ENCODE data around the gene ADRM1.

ADRM1 gene

DNA sequence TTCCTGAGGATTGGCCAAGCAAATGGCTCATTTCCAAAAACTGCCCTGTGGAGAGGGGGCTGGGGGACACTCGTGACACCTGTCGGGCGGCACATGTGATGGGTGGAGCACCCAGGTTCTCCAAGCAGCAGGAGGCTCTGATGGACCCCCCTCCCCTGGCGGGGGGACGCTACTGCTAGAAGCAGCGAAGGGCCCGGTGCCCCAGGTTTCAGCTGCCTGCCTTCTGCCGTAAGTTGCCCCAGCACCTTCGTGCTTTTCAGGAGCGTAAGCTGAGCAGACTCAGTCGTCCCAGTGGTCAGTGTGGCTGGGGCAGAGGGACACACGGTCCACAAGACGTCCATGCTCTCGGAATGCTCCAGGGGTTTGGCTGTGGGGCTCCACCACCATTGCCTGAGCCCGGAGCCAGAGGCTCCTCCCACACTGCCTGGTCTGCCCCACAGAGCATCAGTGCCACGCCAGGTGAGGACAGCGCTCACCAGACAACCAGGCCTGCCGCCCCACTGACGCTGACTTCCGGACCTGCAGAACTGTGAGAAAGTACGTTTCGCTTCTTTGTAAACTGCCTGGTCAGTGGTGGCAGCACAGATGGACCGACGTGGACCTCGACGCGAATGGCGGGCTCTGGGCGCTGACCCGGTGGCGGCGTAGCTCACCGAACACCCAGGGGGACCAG is 4.1 kb upstream of the ADRM1 start:
- DNase-seq: no peak

DNA sequence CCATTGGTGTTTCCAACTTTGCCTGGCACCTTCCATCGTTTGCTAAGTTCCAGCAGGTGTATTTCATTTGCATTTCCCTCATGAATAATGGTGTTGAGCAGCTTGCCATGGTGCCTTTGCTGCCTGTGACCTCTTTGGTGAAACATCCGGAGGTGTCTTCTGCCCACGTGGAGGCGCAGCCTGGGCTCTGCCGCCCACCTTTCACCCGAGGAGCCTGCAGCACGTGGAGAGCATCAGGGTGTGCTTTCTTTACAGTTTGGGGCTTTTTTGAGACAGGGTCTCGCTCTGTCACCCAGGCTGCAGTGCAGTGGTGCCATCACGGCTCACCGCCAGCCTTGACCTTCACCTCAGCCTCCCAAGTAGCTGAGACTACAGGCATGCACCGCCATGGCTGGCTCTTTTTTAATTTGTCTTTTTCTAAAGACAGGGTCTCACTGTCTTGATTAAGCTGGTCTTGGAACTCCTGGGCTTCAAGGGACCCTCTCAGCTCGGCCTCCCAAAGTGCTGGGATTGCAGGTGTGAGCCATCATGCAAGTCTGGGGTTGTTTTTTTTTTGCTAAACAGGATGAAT is 3.0 kb upstream of the ADRM1 start:
- DNase-seq: no peak

DNA sequence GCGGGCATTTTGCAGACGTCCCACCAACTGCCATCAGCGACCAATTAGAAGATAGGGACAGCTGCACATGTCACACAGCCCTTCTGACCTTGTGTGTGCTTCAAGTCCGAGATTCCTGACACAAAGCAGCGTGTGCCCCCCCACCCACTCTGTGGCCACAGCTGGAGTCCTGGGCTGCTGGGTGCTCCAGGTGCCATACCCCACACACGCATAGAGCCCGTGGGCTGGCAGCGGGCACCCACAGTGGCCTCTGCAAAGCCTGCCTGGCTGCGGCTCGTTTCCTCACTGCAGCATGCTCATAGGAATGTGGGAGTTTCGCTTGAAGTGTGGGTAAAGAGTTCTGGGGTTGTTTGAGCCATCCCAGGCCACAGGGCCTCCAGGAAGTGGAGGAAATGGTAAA is 2.5 kb upstream of the ADRM1 start:
- no peak for DNase-seq

DNA sequence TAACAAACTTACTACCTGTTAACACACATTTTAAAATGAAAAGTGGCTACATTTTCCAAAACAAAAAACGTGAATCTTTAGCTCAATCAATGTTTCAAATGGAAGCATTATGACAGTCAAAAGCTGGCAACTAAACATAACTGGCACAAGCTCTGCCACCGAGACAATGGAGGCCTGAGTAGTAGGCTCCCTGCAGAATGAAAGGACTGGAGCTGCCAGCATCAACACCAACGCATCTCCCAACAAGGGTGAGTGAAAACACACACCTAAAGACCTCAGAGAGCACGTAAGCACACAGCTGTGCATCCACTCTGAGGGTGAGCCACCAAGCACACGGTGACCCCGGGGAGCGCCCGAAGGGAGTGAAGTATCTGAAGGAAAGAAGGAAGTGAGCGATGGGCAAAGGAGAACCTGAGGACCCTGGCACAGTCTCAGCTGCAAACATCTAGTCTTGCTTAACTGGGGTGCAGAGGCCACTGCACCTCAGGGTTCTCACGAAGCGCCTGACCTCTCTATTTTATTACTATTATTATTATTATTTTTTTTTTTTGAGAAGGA is 1.6 kb upstream of the ADRM1 start:
- no peak for DNase-seq

DNA sequence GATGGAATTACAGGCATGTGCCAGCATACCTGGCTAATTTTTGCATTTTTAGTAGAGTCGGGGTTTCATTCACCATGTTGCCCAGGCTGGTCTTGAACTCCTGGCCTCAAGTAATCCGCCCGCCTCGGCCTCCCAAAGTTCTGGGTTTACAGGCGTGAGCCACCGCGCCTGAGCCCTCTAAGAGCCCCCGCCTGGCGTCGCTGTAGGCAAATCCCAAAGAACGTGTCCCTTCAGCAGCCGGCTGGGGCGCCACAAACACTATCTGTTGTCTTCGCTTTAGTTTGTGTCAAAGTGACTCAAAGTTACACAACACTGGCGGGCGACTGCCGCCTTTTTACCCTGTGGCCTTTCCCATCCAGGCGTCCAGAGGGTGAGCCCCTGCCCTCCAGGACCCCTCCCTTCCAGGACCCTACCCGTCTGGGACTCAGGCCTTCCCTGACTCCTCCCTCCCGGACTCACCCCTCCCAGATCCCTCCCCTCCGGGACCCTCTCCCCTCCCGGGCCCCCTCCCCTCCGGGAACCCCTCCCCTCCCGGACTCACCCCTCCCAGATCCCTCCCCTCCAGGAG is 940 bp upstream of the ADRM1 start:
- peak; percentile 89 for DNase-seq

DNA sequence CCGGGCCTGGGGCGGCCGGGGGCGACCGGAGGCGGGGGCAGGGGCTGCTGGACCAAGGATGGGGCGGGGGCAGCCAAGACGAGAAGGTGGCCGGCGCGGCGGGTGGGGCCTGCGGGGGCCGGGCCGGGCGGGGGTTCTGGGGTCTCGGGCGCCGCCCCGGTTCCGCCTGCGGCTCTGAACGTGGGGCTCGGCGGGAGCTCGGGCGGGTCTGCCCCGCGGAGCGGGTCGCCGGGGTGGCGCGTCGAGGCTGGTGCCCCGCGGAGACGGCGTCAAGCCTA is 204 bp downstream of the ADRM1 start:
- DNase-seq: no peak

DNA sequence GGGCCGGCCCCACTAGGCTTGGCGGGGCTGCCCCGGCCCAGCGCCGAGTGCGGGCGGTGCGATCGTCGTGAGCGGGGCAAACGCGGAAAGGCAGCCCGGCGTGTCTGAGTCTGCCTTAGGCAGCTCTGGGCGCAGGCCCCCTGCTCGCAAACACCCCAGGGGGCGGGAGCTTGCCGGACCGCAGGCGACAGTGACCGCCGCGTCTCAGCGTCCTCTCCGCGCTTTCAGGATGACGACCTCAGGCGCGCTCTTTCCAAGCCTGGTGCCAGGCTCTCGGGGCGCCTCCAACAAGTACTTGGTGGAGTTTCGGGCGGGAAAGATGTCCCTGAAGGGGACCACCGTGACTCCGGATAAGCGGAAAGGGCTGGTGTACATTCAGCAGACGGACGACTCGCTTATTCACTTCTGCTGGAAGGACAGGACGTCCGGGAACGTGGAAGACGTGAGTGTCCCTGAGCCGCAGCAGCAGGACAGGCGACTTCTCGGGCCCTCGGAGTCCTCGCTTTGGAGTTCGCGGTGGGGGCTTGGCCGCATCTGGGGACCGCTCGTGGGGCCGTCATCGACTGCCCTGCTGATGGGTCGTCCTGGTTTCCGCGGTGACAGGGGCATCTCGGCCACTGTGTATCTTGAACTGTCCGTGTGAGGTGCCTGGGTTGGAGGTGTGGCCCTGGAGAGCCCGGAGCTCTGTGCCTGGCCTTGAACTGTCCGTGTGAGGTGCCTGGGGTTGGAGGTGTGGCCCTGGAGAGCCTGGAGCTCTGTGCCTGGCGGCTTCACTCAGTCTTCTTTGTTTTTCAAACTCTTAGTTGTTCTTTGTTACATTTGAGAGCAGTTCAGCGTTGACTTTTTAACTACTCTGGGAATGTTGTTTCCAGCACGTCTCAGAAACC is 786 bp downstream of the ADRM1 start:
- DNase-seq: no peak

DNA sequence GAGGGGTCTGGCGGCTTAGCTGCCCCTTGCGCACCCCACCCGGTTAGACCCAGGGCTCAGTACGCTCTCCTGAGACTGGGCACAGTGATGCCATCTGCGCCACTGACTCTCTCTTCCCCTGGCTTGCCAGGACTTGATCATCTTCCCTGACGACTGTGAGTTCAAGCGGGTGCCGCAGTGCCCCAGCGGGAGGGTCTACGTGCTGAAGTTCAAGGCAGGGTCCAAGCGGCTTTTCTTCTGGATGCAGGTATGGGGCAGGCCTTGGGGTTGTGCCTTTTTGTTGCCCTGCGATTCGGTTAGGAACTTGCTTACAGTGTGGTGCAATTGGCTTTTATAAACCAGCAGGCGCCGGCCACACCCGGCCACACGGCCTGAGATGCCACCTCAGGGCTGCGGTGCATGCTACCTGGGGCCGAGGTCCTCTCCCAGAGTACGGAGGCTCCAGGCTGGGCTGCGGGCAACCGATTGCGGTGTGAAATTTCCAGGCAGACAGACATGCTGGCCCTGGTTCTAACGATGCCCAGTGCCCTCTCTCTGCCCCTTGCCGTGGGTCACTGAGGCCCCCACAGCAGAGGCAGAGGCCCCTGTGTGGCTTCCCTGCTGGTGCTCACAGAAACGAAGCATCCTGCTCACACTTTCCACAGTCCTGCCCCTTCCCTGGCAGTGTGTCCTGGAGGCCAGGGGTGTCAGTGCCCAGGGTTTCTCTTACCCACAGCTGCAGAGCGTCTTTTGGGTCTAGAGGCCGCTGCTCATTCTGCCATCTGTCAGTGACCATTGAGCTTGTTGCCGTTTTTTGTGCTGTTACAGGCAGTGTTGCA is 1.7 kb downstream of the ADRM1 start:
- DNase-seq: no peak

DNA sequence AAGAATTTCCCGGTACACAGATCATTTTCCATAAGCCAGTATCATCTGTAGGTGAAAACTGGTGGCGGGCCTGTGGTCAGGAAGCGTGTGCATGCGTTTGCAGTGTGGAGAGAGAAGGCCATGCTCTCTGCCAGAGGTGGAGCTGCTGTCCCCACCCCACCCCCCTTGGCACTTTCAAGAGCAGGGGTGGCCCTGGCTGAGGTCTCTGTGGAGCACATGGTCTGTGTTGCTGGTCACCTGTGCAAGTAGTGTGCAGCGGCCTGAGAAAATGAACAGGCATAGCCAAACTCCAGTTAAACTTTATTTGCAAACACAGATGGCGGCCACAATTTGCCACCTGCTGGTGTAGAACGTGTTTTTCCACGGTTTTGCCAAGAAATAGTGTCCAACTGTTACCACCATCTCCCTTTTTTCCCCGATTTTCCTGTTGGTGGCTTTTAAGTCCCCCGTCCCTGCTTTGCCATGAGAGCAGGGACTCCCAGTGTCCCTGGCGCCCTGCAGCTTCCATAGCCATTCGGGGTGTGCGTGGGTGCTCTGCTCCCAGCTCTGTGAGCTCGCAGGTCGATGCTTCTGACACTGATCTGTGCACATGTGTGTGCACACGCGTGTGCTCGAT is 2.5 kb downstream of the ADRM1 start:
- no peak for DNase-seq

DNA sequence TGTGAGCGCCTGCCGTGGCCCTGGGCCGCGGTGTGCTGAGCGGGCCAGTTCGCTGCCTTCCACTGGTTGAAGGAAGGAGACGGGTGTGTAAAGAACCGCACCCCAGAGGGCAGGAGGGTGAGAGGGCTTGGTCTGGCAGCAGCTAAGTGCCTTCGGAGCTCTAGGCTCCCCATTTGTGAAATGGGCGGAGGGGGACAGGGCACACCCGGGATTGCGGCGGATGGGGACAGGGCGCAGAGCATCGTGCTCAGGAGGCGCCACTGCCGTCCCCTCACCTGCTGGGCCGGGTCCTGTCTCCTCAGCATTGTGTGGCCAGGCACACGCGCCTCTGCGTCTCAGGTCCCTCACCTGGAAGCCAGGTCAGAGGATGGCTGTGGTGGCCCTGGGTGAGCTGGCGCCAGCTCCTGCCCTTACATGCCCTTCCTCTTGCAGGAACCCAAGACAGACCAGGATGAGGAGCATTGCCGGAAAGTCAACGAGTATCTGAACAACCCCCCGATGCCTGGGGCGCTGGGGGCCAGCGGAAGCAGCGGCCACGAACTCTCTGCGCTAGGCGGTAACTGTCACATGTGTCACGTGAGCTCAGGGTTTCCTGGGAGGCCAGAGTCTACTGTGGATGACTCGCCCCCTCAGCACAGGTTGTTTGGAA is 3.1 kb downstream of the ADRM1 start:
- DNase-seq: no peak

DNA sequence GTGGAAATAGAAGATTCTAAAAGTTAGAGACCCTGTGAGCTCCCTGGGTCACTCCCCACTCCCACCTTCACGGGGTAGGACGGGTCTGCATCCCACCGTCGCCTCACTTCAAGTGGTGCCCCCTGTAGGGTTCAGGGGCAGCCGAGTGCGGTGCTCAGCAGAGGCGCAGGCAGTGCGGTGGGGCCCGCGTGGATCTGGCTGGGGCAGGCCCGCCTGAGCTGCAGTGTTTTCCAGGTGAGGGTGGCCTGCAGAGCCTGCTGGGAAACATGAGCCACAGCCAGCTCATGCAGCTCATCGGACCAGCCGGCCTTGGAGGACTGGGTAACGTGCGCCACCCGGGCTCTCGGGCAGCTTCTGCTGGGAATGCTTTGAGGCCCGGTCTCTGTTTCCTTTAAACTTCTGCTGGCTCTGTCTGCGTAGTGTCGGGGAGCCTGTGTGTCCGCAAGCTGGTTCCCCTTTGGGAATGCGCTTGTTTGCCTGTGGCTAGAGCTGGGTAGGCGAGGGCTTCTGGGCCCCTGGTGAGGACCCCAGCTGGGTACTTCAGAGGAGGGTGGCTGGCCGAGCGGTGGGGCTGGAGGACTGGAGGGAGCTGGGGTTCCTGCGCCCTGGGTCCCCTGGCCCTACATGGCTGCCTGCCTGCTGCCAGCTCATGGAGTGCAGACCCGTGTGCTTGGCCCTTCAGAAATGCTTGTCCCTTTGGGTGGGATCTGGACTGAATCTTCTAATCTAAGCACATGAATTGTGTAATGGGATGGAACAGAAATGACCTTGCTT is 3.8 kb downstream of the ADRM1 start:
- no peak for DNase-seq

DNA sequence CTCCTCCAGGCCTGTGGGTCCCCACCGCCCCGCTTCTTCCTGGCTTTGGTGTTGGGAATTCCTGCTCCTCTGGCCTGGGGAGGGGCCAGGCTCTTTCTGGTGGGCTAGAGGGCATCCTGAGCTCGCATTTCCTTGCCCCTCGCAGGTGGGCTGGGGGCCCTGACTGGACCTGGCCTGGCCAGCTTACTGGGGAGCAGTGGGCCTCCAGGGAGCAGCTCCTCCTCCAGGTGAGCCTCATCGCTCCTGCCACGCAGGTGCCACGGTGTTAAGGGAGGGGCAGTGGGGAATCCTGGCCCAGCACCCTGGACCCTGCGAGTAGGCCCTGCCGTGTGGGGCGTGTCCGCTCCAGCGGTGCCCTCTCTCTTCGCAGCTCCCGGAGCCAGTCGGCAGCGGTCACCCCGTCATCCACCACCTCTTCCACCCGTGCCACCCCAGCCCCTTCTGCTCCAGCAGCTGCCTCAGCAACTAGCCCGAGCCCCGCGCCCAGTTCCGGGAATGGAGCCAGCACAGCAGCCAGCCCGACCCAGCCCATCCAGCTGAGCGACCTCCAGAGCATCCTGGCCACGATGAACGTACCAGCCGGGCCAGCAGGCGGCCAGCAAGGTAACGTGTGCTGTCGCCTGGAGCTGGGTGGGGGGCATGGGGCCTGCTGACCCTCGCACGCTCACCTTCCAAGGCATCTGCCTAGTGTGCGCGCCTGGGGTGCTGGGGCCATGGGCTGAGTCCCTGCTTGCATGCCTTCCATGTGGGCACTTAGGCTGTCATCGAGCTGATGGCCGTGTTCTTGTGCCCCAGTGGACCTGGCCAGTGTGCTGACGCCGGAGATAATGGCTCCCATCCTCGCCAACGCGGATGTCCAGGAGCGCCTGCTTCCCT is 4.7 kb downstream of the ADRM1 start:
- DNase-seq: no peak

DNA sequence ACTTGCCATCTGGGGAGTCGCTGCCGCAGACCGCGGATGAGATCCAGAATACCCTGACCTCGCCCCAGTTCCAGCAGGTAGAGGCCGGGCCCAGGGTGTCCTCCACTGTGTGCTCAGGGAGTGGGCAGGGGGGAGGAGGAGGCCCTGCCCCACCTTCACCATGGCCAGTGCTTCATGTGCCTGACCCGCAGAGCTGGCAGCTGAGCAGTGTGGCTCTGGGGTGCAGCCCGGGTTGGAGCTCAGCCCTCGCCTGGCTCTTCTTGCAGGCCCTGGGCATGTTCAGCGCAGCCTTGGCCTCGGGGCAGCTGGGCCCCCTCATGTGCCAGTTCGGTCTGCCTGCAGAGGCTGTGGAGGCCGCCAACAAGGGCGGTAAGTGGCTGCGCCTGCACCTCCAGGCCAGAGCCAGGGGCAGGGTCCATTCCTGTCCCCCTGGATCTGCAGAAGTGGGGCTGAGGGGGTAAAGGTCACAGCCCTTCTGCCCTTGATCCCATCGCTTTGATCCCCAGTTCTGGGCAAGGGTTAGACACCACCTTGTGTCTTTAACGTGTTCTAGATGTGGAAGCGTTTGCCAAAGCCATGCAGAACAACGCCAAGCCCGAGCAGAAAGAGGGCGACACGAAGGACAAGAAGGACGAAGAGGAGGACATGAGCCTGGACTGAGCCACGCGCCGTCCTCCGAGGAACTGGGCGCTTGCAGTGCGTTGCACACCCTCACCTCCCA is 5.5 kb downstream of the ADRM1 start:
- DNase-seq: no peak

DNA sequence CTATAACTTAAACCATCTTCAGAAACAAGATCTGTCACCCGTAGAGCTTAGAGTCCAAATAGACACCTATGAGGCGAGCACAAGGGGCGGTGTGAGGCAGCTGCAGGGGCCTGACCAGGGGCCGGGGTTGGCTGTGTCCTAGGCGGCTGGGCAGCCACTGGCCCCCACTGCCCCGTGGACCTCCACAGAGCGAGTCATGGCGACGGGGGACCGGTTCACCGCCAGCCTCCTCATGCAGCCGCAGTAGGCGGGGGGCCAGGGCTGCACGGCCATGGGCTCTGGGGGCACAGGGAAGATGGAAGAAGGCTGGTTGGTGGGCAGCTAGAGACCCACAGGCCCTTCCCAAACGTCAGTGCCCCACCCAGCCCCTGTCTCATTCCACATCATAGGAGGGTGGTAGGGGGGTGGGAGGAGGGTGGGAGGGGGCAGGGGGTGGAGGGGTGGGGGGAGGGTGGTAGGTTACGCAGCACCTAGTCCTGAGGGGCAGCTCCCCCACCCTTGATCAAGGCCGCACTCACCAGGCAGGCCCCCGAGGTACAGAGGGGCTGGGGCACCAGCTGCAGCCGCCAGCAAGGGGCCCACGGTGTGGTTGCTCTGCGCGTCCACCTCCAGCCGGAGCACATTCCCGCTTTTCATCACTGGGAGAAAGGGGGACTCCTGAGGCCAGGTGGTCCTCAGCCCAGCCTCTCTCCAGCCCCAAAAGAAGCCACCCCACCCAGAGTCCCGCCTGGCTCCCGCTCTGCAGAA is 6.6 kb downstream of the ADRM1 start:
- DNase-seq: no peak

DNA sequence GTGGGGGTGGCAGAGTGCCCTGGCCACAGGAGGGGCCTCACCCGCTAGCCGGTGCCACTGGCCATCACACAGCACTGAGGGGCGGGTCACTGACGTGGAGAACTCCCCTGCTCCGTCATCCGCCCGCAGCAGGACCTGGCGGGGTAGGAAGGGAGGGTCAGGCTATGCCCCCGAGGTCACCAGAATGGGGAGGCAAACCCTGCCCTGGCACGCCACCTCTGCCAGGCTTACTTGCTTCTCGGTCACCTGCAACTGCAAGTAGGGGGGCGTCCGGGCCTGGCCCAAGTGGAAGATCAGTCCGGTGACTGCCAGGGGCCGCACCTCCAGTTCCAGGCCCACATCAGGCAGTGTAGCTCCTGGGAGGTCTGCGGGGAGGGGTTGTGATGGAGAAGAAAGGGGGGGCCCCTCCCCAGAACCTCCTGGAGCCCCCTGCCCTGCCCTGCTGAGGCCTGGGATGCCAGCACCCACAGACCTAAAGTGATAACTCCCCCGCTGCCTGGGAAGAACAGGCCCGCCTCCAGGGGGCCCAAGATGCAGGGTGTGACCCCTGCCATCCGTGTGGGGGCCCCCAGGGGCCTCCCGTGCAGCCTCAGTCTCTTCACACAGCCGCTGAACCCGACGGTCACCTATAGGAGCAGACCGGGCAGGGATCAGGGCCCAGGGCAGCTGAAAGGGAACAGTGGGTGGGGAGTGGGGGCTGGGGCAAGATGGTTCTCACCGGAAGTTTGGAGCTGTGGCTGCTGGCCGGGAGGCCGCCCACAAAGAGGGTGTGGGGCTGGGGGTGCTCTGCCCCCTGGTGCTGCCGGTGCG is 7.4 kb downstream of the ADRM1 start:
- DNase-seq: no peak

DNA sequence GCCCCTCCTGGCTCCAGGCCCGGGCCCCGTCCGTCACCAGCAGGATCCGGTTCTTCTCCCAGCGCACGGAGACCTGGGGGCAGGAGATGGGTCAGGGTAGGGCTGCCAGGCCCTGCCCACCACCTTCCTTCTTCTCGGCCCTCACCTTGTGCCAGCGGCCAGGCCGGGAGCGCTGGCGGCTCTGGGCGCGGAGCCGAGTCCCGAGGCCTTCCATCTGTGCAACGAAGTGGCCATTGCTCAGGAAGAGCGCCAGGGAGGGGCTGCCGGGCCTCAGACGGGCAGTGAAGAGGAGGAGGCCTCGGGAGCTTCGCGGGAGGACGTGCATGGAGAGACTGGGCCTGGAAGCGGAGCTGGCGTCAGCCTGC is 7.9 kb downstream of the ADRM1 start:
- DNase-seq: no peak

DNA sequence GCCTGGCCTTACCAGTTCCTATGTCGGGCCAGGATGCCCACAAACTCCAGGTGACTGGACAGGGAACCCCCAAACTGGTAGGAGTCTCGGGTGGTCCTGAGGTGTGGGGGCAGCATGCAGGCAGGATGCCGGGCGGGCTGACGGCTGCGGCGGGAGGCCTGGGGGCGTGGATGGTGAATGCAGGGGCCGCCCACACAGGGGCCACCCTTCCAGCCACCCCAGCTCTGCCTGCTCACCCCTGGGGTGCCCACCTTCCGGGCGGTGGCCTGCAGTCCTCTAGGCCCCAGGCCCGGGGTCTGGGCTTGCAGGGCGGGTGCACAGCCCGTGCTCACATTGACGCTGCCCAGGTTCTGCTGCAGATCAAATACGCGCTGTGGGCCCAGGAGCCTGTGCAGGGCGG is 8.4 kb downstream of the ADRM1 start:
- no peak for DNase-seq

Data from CD4-positive, alpha-beta T cell treated with Interleukin-21 for 1 hour (primary cell).